Measurements from ENCODE around the gene GNB5. TPM values are rescaled to one million over a fixed set of nuclear protein-coding genes. Genes with fewer than 3 reads are reported as not detected.

GNB5 gene
- total RNA-seq, 2 donors from 2014 or later: 30.1 to 38.5 TPM

DNA sequence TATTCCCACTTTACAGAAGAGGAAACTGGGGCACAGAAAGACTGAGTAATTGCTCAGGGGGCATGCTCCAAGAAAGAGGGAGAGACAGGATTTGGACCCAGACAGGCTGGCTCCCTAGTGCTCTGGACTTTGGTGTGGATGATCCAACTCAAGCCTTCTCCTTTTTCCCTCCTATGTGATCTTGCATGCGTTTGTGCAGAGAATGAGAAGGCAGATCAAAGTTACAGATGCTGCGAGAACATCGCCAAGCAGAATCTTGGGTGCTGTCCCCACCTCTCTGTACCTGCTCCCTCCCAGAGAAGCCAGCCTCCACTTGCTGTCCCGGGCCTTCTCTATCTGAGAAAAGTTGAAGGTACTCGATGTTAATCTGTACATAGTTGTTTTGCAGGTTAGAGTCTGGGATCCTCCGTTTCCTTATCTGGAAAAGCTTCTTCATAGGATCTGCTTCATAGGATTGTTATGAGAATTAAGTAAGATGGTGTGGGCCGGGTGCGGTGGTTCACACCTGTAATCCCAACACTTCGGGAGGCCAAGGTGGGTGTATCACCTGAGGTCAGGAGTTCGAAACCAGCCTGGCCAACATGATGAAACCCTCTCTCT, 10.2 kb downstream of the GNB5 start:
- TF ChIP-seq, protein P1, sequence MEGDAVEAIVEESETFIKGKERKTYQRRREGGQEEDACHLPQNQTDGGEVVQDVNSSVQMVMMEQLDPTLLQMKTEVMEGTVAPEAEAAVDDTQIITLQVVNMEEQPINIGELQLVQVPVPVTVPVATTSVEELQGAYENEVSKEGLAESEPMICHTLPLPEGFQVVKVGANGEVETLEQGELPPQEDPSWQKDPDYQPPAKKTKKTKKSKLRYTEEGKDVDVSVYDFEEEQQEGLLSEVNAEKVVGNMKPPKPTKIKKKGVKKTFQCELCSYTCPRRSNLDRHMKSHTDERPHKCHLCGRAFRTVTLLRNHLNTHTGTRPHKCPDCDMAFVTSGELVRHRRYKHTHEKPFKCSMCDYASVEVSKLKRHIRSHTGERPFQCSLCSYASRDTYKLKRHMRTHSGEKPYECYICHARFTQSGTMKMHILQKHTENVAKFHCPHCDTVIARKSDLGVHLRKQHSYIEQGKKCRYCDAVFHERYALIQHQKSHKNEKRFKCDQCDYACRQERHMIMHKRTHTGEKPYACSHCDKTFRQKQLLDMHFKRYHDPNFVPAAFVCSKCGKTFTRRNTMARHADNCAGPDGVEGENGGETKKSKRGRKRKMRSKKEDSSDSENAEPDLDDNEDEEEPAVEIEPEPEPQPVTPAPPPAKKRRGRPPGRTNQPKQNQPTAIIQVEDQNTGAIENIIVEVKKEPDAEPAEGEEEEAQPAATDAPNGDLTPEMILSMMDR (IDR thresholded peaks at IDR 0.05): no peak
- Histone ChIP-seq H3K4me3 (peak overlapping the region in 1 of 2 donors; percentile 78), H3K27ac (peak overlapping the region in 1 of 2 donors; percentile 93), H3K36me3 (no peaks in the 10 kb centered on the region), H3K27me3 (no peaks in the 10 kb centered on the region), H3K9me3 (no peaks in the 10 kb centered on the region), H3K4me1 (peaks cover 0 to 21% of the 10 kb centered on the region in 2 donors)
- no peak for DNase-seq (ENCODE audit: low spot score)

DNA sequence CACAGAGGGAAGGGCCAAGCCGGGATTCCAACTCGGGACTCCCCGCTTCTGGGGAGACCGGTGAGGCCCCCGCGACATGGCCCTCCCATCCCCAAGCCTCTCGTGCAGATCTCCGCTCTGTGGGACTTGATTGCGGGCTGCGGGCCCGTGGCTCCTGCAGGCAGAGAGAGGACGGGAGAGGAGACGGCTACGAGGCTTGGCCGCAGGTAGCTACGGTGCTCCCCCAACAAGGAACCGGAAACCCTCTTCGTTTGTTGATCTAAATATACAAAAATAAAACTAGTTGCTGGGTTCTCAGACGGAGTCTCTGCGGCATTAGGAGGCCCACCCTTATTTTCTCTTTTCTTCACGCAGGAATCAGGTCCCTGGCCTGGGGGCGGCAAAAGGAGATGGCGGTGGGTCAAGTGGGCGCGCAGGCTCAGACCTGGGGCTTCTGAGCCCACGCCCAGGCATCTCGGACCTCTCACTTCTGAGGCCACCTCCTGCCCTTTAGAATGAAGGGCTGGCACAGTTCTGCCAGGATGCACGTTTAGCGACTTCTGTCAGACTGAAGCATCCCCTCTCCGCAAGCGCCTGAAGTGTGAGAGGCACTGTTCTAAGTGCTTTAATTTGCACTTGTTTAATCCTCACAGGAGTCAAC, 10.9 kb downstream of the GNB5 start:
- DNase-seq (ENCODE audit: low spot score): no peak
- Histone ChIP-seq H3K4me3 (peak overlapping the region; percentile 68 to 78), H3K9me3 (no peaks in the 10 kb centered on the region), H3K27me3 (no peaks in the 10 kb centered on the region), H3K27ac (peak overlapping the region; percentile 86 to 93), H3K4me1 (peaks cover 0 to 18% of the 10 kb centered on the region in 2 donors), H3K36me3 (no peaks in the 10 kb centered on the region)
- TF ChIP-seq, protein P1 (IDR thresholded peaks at IDR 0.05): no peak

DNA sequence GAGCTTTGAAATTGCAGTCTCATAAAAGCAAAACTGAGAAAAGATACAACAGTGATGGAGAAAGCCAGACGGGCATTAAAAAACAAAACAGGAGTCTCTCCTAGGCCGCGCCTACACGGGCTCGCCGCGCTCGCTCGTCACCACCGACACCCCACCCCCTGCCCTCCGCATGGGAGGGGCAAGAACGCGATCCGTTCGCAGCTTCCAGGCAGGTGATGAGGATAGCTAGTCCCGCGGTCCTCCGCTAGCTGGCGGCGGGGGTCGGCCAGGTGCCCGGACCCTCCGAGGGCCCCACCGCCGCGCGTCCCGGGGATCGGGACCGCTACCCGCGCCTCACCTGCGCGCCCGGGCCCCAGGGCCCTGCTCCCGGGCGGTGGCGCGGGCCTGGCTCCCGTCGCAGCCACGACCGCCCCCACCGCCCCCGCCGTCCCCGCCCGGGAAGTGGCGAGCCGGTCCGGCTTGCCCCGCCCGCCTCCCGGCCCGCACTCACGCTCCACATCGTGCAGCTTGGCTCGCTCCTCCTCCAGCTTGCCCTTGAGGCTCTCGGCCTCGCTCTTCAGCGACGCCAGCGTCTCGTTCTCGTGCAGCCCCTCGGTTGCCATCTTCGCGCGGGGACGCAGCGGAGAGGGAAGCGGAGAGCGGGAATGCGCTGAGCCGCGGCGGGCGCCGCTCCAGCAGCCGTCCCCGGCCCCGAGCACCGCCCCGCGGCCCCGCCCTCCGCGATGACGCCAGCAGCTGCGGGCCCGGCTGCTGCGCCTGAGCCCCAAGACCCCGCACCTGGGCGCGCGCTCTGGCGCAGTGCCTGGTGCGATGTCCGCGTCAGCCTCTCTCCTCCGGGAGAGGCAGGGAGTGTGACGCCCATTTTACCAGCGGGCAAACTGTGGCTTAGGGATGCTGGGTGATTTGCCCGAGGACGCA, 11.7 kb downstream of the GNB5 start:
- TF ChIP-seq, protein P1 (IDR thresholded peaks at IDR 0.05): no peak
- H3K4me1 ChIP-seq: peaks cover 0 to 15% of the 10 kb centered on the region in 2 donors
- H3K9me3 ChIP-seq: no peaks in the 10 kb centered on the region
- no peaks in the 10 kb centered on the region for H3K27me3 ChIP-seq
- no peaks in the 10 kb centered on the region for H3K36me3 ChIP-seq
- DNase-seq (ENCODE audit: low spot score): peak; percentile 85
- H3K4me3 ChIP-seq: peak overlapping the region; percentile 68 to 78
- H3K27ac ChIP-seq: peak overlapping the region; percentile 86 to 93

DNA sequence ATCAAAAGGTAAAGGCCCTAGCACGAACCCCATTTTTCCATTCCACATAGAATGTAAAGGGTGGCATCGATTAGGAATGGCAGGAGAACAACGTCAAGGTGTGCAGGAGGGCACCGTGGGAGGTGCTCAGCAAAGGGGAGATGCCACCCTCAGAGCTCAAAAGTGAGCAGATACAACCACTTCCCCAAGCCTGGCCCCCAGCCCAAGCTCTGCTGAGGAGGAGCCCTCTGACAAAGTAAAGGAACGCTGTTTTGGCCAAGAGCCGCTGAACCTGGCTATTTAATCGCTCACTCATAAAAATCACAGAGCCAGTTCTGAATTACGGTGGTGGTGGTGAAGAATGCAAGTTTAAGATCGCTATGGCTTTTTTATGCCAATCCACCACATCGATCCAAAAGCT, 12.4 kb downstream of the GNB5 start:
- DNase-seq (ENCODE audit: low spot score): no peak
- H3K36me3 ChIP-seq: no peaks in the 10 kb centered on the region
- H3K27me3 ChIP-seq: no peaks in the 10 kb centered on the region
- peak overlapping the region; percentile 86 to 93 for H3K27ac ChIP-seq
- H3K4me3 ChIP-seq: peak overlapping the region; percentile 68 to 78
- H3K9me3 ChIP-seq: no peaks in the 10 kb centered on the region
- peaks cover 0 to 15% of the 10 kb centered on the region in 2 donors for H3K4me1 ChIP-seq
- TF ChIP-seq, protein P1 (IDR thresholded peaks at IDR 0.05): no peak

DNA sequence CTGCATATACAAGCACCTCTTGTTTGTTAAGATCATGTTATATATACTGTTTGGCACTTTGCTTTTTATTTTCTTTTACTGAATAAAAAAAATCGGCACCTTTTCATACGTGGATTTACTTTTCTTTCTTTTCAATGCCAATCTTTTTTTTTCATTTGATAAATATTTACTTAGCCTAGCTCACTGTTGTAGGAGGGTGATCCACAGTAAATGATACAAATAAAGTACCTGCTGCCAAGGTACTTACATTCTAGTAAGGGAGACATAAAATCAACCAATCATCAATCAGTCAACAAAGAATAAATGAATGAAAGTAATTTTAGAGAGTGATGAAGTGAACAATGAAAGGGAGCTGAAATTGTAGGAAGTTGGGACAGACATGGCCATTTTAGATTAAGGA, 18.3 kb downstream of the GNB5 start:
- H3K27ac ChIP-seq: no peak overlapping the region
- H3K36me3 ChIP-seq: no peaks in the 10 kb centered on the region
- H3K4me1 ChIP-seq: no peaks in the 10 kb centered on the region
- no peak for DNase-seq (ENCODE audit: low spot score)
- H3K9me3 ChIP-seq: no peaks in the 10 kb centered on the region
- H3K4me3 ChIP-seq: no peak overlapping the region
- H3K27me3 ChIP-seq: no peaks in the 10 kb centered on the region
- TF ChIP-seq, protein P1 (IDR thresholded peaks at IDR 0.05): no peak
